ENCODE measurements around the gene SH3PXD2B. TPM values are rescaled to one million over a fixed set of nuclear protein-coding genes. Genes with fewer than 3 reads are reported as not detected.
A peak's percentile ranks its signal among the peaks of the same experiment; 100 is the strongest.

Gene SH3PXD2B
- total RNA-seq, 1 experiment from 2014 or later, result 12.9 TPM

GRCh38 chr5:172348084-172348483 lies 106.2 kb downstream of the SH3PXD2B start:
- BruUV-seq (replicated peaks), result no TSS peak
- Mint-ChIP-seq H3K4me1 (ENCODE audit: low read depth, unreplicated experiment) (peaks cover 39% of the 10 kb centered on the region), H3K9me3 (ENCODE audit: unreplicated experiment) (no peaks in the 10 kb centered on the region), H3K4me3 (ENCODE audit: unreplicated experiment) (peak overlapping the region; percentile 45), H3K27ac (ENCODE audit: unreplicated experiment) (peak overlapping the region; percentile 90), H3K36me3 (ENCODE audit: insufficient read depth, unreplicated experiment) (peaks cover 2% of the 10 kb centered on the region), H3K27me3 (ENCODE audit: insufficient read depth, unreplicated experiment) (no peaks in the 10 kb centered on the region)
- TF ChIP-seq CTCF (IDR thresholded peaks at IDR 0.05; ENCODE audit: insufficient read depth in 1 of 2, low read depth in 1 of 2, low read length in 1 of 2, severe bottlenecking in 1 of 2, unreplicated experiment in 1 of 2), result no peak
- intact Hi-C loops (cut with micrococcal nuclease; ENCODE audit: unreplicated experiment), result loop anchor here (1.0 kb wide), 2 partner anchors 33 to 35 kb away; no protein-coding TSS in a partner anchor
- no peaks in the 10 kb centered on the region for H3K9me3 ChIP-seq
- H3K4me1 ChIP-seq, result peaks cover 37% of the 10 kb centered on the region
- H3K27me3 ChIP-seq (replicated peaks; ENCODE audit: control insufficient read depth, insufficient read depth, low read length), result no peaks in the 10 kb centered on the region
- peak; percentile 73 for DNase-seq
- H3K36me3 ChIP-seq (ENCODE audit: control insufficient read depth, insufficient read depth, low read length), result peaks cover 1% of the 10 kb centered on the region; the same call in 1 of the 2 replicates
- CTCF ChIA-PET, result interaction anchor here (0.6 to 1.4 kb wide), 2 partner anchors 23 to 285 kb away, joined by 3 read pairs; no protein-coding TSS in a partner anchor
- no peak overlapping the region for H3K4me3 ChIP-seq (ENCODE audit: low read depth, low read length)
- POLR2A ChIA-PET, result no interaction called here

- H3K9me3 Mint-ChIP-seq (ENCODE audit: unreplicated experiment), result no peaks in the 10 kb centered on the region
- intact Hi-C loops (cut with micrococcal nuclease; ENCODE audit: unreplicated experiment), result loop anchor here (1.0 kb wide), 2 partner anchors 32 to 36 kb away; no protein-coding TSS in a partner anchor
- POLR2A ChIA-PET, result interaction anchor here (0.5 kb wide), 1 partner anchor 423 kb away, joined by 3 read pairs; no protein-coding TSS in a partner anchor
Measured at GRCh38 chr5:172347496-172348052, 106.8 kb downstream of the SH3PXD2B start.

GRCh38 chr5:172345881-172346280 lies 108.4 kb downstream of the SH3PXD2B start:
- H3K27me3 ChIP-seq (replicated peaks; ENCODE audit: control insufficient read depth, insufficient read depth, low read length), result no peaks in the 10 kb centered on the region
- POLR2A ChIA-PET, result no interaction called here
- Mint-ChIP-seq H3K27me3 (ENCODE audit: insufficient read depth, unreplicated experiment) (no peaks in the 10 kb centered on the region), H3K4me1 (ENCODE audit: low read depth, unreplicated experiment) (peaks cover 35% of the 10 kb centered on the region), H3K36me3 (ENCODE audit: insufficient read depth, unreplicated experiment) (no peaks in the 10 kb centered on the region), H3K9me3 (ENCODE audit: unreplicated experiment) (no peaks in the 10 kb centered on the region), H3K4me3 (ENCODE audit: unreplicated experiment) (no peak overlapping the region), H3K27ac (ENCODE audit: unreplicated experiment) (peak overlapping the region; percentile 54)
- no peaks in the 10 kb centered on the region for H3K9me3 ChIP-seq
- no TSS peak for BruUV-seq (replicated peaks)
- CTCF ChIA-PET, result no interaction called here
- TF ChIP-seq CTCF (IDR thresholded peaks at IDR 0.05; ENCODE audit: insufficient read depth in 1 of 2, low read depth in 1 of 2, low read length in 1 of 2, severe bottlenecking in 1 of 2, unreplicated experiment in 1 of 2), result no peak
- peaks cover 1% of the 10 kb centered on the region for H3K36me3 ChIP-seq (ENCODE audit: control insufficient read depth, insufficient read depth, low read length)
- peak in 1 of 2 experiments; percentile 29 for DNase-seq
- no peak overlapping the region for H3K4me3 ChIP-seq (ENCODE audit: low read depth, low read length)
- intact Hi-C loops (cut with micrococcal nuclease; ENCODE audit: unreplicated experiment), result no loop called here
- peaks cover 29% of the 10 kb centered on the region for H3K4me1 ChIP-seq

More at GRCh38 chr5:172347496-172348052, 106.8 kb downstream of the SH3PXD2B start:
- Mint-ChIP-seq H3K27ac (ENCODE audit: unreplicated experiment) (peak overlapping the region; percentile 90), H3K4me3 (ENCODE audit: unreplicated experiment) (peak overlapping the region; percentile 45), H3K27me3 (ENCODE audit: insufficient read depth, unreplicated experiment) (no peaks in the 10 kb centered on the region), H3K36me3 (ENCODE audit: insufficient read depth, unreplicated experiment) (no peaks in the 10 kb centered on the region), H3K4me1 (ENCODE audit: low read depth, unreplicated experiment) (peaks cover 35% of the 10 kb centered on the region)
- Histone ChIP-seq H3K4me1 (peaks cover 32% of the 10 kb centered on the region), H3K36me3 (ENCODE audit: control insufficient read depth, insufficient read depth, low read length) (peaks cover 1% of the 10 kb centered on the region; the same call in 1 of the 2 replicates), H3K27me3 (replicated peaks; ENCODE audit: control insufficient read depth, insufficient read depth, low read length) (no peaks in the 10 kb centered on the region), H3K9me3 (no peaks in the 10 kb centered on the region), H3K4me3 (ENCODE audit: low read depth, low read length) (no peak overlapping the region)
- BruUV-seq (replicated peaks), result no TSS peak
- CTCF ChIA-PET, result interaction anchor here (1.4 kb wide), 1 partner anchor 23 kb away, joined by 3 read pairs; no protein-coding TSS in a partner anchor
- no peak for TF ChIP-seq CTCF (IDR thresholded peaks at IDR 0.05; ENCODE audit: insufficient read depth in 1 of 2, low read depth in 1 of 2, low read length in 1 of 2, severe bottlenecking in 1 of 2, unreplicated experiment in 1 of 2)
- DNase-seq, result peak in 1 of 2 experiments; percentile 18
